Measurements from ENCODE around the gene PLCB3.
A peak's percentile ranks its signal among the peaks of the same experiment; 100 is the strongest.

PLCB3 gene

DNA sequence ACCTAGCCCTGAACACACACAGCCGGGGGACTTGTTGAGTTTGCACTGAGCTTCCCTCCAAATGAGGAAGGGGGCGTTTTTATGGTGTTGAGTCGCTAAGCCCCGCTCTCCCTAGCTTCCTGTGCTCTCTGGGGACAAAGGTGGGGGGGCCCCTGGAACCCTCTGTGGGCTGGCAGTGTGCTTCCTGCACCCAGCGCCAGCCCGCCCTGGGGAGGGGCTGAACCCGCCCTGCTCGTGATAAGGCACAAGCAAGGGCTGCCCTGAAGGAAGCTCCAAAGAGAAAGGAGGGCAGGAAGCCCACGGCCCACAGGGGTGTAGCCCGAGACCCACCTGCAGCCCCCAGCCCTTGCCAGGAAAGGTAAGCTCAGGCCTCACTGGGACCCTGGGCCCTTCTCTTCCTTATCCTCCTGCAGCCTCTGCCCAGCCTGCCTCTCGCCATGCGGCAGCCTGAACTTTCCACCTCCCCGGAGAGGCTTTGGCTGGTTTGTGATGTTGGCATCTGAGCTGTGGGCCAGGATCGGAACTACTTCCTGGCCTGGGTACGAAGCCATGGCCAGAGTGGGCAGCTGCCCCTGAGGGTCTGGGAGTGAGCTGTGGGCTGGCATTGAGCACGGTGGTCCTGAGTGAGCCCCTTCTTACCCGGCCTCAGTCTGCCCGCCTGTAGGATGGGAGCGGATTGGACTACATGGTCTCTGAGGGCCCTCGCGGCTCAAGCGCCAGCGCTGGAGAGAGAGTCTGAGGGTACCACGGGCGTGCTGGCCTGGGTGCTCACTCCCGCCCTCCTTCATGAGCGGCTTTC, 44.7 kb upstream of the PLCB3 start, which contains the start of gene FERMT3:
FERMT3 (plus strand) TSS at position 265 of the 799 bp plus-strand sequence. CDS start 644 bp downstream, outside the sequence.
- TF ChIP-seq, protein P1, sequence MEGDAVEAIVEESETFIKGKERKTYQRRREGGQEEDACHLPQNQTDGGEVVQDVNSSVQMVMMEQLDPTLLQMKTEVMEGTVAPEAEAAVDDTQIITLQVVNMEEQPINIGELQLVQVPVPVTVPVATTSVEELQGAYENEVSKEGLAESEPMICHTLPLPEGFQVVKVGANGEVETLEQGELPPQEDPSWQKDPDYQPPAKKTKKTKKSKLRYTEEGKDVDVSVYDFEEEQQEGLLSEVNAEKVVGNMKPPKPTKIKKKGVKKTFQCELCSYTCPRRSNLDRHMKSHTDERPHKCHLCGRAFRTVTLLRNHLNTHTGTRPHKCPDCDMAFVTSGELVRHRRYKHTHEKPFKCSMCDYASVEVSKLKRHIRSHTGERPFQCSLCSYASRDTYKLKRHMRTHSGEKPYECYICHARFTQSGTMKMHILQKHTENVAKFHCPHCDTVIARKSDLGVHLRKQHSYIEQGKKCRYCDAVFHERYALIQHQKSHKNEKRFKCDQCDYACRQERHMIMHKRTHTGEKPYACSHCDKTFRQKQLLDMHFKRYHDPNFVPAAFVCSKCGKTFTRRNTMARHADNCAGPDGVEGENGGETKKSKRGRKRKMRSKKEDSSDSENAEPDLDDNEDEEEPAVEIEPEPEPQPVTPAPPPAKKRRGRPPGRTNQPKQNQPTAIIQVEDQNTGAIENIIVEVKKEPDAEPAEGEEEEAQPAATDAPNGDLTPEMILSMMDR (conservative IDR thresholded peaks at IDR 0.05; ENCODE audit: low read length), result no peak
- DNase-seq (ENCODE audit: low read depth), result no peak
- no peak within 1 kb of the TSS for H3K4me3 ChIP-seq (ENCODE audit: low read length)

DNA sequence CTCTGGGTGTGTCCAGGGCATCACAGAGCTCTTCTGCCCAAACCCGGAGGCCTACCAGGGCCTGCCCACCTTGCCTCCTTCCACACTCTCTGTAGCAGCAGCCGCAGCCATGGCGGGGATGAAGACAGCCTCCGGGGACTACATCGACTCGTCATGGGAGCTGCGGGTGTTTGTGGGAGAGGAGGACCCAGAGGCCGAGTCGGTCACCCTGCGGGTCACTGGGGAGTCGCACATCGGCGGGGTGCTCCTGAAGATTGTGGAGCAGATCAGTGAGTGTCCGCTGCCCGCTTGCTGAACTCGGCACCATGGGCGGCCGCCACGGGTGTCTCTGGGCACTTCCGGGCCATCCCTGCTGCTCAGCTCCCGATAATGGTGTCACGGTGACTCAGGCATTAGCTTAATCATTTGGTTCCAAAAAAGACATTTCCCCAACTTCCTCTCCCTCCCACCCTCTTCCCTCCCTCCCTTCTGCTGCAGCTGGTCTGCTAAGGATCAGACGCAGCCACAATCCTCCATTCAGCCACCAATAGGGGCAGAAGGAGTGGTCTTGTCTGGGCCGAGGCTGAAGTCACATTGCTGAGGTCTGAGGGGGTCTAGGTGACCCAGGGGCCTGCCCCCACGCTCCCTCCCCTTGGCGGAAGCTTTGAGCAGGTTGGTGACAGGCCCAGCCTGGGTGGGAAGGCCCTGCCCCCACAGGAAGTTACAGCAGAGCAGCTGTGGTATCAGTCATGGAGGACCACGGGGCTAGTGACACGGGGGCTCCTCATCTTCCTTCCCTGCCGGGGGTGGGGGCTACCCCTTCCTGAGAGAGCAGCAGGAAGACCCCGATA, 43.9 kb upstream of the PLCB3 start:
- TF ChIP-seq, protein P1 (conservative IDR thresholded peaks at IDR 0.05; ENCODE audit: low read length), result no peak; the same call in 1 of the 2 replicates
- DNase-seq (ENCODE audit: low read depth), result peak; percentile 77
- H3K4me3 ChIP-seq (ENCODE audit: low read length), result no peak overlapping the region

DNA sequence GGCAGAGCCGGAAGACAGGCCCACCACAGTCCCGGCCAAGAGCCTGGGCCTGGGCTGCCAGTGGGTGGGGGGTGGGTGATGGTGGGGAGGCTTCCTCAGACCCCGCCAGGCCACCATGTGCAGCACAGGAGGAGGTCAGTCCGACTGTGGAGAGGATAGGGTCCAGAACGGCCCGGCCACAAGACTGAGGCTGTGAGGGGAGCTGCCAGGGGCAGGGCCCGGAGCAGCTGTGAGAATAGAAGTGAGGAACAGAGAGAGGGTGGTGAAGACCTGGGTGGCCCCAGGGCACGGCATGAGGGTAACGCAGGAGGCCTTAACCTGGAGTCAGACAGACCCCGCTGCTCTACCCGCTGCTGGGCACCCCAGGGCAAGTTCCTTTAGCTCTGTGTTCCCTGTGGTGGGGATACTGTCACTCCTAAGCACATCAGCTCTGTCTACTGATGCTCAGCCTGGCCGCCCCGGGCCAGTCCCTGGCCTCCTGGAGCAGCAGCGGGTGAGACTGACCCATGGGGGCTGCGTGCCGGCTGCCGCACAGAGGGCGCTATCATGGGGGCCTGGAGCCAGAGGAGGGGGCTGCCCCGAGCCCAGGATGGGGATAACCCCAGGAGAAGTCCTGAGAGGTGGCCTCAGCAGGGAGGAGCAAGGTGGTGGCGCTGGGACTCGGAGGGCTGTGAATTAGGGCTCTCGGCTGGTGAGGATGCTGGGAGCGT, 43.1 kb upstream of the PLCB3 start:
- no peak overlapping the region for H3K4me3 ChIP-seq (ENCODE audit: low read length)
- TF ChIP-seq, protein P1 (conservative IDR thresholded peaks at IDR 0.05; ENCODE audit: low read length), result no peak
- DNase-seq (ENCODE audit: low read depth), result no peak

DNA sequence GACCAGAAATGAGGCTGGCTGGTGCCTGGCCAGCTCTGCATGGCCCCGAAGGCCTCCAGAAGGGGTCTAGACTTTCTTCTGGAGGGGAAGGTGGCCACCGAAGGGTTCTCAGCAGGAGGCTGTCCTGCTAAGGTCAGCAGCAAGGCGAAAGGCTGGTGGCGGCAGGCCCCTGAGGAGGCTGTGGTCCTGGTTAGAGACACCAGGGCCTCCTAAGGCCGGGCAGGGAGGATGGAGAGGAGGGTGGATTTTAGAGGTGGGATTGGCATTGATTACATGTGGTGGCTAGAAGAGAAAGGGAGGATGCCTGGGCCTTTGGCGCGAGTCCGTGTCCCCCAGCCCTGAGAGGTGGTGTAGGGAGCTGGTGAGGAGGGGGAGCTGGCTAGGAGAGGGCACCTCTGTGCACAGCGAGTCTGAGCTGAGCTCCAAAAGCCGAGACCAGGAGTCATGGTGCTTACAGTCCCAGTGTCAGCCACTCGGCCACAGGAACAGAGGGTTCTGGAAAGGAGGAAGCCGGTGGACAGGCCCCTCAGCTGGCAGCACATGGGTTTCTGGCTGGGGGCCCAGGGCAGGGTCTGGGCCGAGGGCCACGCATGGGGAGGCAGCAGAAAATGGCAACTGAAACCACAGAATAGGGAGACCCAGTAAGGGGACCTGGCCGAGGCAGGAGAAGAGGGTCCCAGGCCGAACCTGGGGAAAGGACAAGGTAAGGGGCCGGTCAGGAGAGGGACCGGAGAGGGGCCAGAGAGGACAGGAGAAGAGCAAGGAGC, 42.4 kb upstream of the PLCB3 start:
- DNase-seq (ENCODE audit: low read depth), result no peak
- no peak overlapping the region for H3K4me3 ChIP-seq (ENCODE audit: low read length)
- TF ChIP-seq, protein P1 (conservative IDR thresholded peaks at IDR 0.05; ENCODE audit: low read length), result no peak

DNA sequence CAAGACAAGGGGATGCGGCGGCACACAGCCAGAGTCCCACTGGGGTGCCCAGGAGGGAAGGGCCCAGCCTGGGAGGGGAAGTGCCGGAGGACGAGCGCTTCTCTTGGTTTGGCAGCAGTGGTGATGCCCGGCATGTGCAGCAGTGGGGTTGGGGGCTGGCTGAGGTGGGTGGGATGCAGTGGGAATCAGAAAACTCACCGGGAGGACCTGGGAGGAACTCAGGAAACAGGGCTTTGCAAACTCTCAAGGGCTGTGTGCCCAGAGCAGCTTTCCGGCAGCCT, 41.8 kb upstream of the PLCB3 start:
- DNase-seq (ENCODE audit: low read depth), result no peak
- TF ChIP-seq, protein P1 (conservative IDR thresholded peaks at IDR 0.05; ENCODE audit: low read length), result no peak
- no peak overlapping the region for H3K4me3 ChIP-seq (ENCODE audit: low read length)

DNA sequence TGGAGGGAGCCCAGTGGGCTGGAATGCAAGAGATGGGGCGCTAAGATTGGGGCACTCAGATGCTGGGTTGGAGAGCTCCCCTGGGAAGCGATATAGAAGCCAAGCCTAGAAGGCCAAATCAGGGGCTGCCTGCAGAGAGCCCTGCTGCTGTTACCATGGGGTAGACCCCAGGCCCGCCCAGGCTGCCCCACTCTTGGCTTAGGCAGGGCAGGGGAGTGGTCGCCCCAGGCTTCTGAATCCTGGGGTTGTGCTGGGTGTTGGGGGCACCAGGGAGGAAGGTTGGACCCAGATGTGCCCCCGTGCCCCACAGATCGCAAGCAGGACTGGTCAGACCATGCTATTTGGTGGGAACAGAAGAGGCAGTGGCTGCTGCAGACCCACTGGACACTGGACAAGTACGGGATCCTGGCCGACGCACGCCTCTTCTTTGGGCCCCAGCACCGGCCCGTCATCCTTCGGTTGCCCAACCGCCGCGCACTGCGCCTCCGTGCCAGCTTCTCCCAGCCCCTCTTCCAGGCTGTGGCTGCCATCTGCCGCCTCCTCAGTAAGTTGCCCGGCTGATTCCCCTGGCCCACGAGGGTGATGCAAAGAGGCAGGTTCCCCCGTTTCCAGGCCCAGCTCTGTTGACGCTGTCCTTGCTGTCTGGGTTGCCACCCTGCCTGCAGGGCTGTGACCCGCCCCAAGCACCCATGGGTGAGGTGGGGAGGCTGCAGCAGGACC, 40.9 kb upstream of the PLCB3 start:
- DNase-seq (ENCODE audit: low read depth), result no peak
- no peak overlapping the region for H3K4me3 ChIP-seq (ENCODE audit: low read length)
- TF ChIP-seq, protein P1 (conservative IDR thresholded peaks at IDR 0.05; ENCODE audit: low read length), result no peak
